A549 (cell line): ENCODE results near the gene WDR20. TPM values are rescaled to one million over a fixed set of nuclear protein-coding genes. Genes with fewer than 3 reads are reported as not detected.

Experiments
- ATAC-seq, 2 experiments: fragments of 200-7000 bp in 1 of 2; fragments of >200 bp in 1 of 2; cut with Nextera tagmentation in 1 of 2; cut with Tn5 transposase in 1 of 2; 3 replicates each; pipeline versions ENCODE4 v1.8.0 to v1.9.1; 2018 to 2020; ENCODE audit warnings: mild to moderate bottlenecking in 1 of 2, moderate library complexity in 1 of 2
- CTCF ChIA-PET: fragments of 300-600 bp; sonication (Branson Sonifier 250); formaldehyde crosslinking; extraction: SDS; loops from one replicate; lab custom pipeline; 2021; ENCODE audit warnings: antibody characterized with exemption, inconsistent platforms; lab: Yijun Ruan, JAX
- POLR2A ChIA-PET: fragments of 350-600 bp; formaldehyde crosslinking; extraction: SDS; loops from one replicate; lab custom pipeline; 2021; ENCODE audit warnings: antibody characterized with exemption, inconsistent platforms; lab: Yijun Ruan, JAX
- DNase-seq, 2 experiments: peaks; one replicate each; pipeline versions ENCODE4 v3.0.0 to v3.0.0-alpha.2; 2011 to 2016; ENCODE audit warnings: low read depth in 1 of 2, low spot score in 1 of 2
- FAIRE-seq: peaks from 2 replicates; lab custom pipeline; 2011; peaks lifted over from hg19 to GRCh38; lab: Jason Lieb, UNC
- H3K27ac ChIP-seq, 2 experiments: fragments of >200 bp; sonication (Bioruptor Twin); formaldehyde crosslinking; 3 replicates each; pipeline ENCODE4 v1.5.1; 2016 to 2017
- H3K4me1 ChIP-seq: fragments of >200 bp; sonication (Bioruptor Twin); formaldehyde crosslinking; 3 replicates; pipeline ENCODE4 v1.6.1; 2016
- H3K4me2 ChIP-seq: fragments of >200 bp; sonication (Bioruptor Twin); formaldehyde crosslinking; 3 replicates; pipeline ENCODE4 v1.6.1; 2016
- H3K4me3 ChIP-seq: fragments of >200 bp; sonication (Bioruptor Twin); formaldehyde crosslinking; 3 replicates; pipeline ENCODE4 v1.5.1; 2016
- H3K9me3 ChIP-seq: fragments of >200 bp; sonication (Bioruptor Twin); formaldehyde crosslinking; 3 replicates; pipeline ENCODE4 v1.6.1; 2016
- BHLHE40 ChIP-seq: IDR thresholded peaks from 2 replicates; pipeline ENCODE4 v1.6.1; 2012; ENCODE audit warnings: low read depth, low read length, inconsistent platforms
- CBX2 ChIP-seq: fragments of 200-600 bp; sonication (generic); IDR thresholded peaks from 2 replicates; pipeline ENCODE4 v1.6.1; 2016; ENCODE audit warnings: low read depth, mild to moderate bottlenecking, borderline replicate concordance
- CBX8 ChIP-seq: fragments of 200-600 bp; sonication (generic); IDR thresholded peaks from 2 replicates; pipeline ENCODE4 v1.6.1; 2016
- E2F6 ChIP-seq: IDR thresholded peaks from 2 replicates; pipeline ENCODE4 v1.6.1; 2012; ENCODE audit warnings: low read depth, borderline replicate concordance
- FOSL2 ChIP-seq, 2 experiments: fragments of 450-650 bp in 1 of 2; fragments of >200 bp in 1 of 2; sonication (Bioruptor Twin) in 1 of 2; formaldehyde crosslinking; IDR thresholded peaks; 2 replicates each; pipeline versions ENCODE4 v1.5.0 to v1.6.1; 2016 to 2020; ENCODE audit warnings: mild to moderate bottlenecking in 1 of 2, moderate library complexity in 1 of 2
- GATA3 ChIP-seq: IDR thresholded peaks from 2 replicates; pipeline ENCODE4 v1.6.1; 2012; ENCODE audit warnings: borderline replicate concordance
- HOXB5 ChIP-seq: fragments of 250-450 bp; sonication (Bioruptor Pico); IDR thresholded peaks from 2 replicates; pipeline ENCODE4 v1.5.0; 2020; ENCODE audit warnings: mild to moderate bottlenecking, moderate library complexity
- MAZ ChIP-seq: fragments of 150-350 bp; IDR thresholded peaks from 2 replicates; pipeline ENCODE4 v1.6.1; 2014; ENCODE audit warnings: antibody characterized with exemption, low read depth, low read length, borderline replicate concordance
- NFE2L2 ChIP-seq: fragments of 150-350 bp; conservative IDR thresholded peaks from 2 replicates; pipeline ENCODE4 v1.6.1; 2014; ENCODE audit warnings: low read length
- NPAS2 ChIP-seq: fragments of 250-450 bp; sonication (Bioruptor Pico); IDR thresholded peaks from 2 replicates; pipeline ENCODE4 v1.8.0; 2022; ENCODE audit warnings: mild to moderate bottlenecking, moderate library complexity, borderline replicate concordance
- NR3C1 ChIP-seq: fragments of >200 bp; sonication (Bioruptor Twin); formaldehyde crosslinking; IDR thresholded peaks from 3 replicates; pipeline ENCODE4 v1.6.1; 2017
- RAD21 ChIP-seq, 2 experiments: fragments of >200 bp in 1 of 2; sonication (Bioruptor Twin) in 1 of 2; formaldehyde crosslinking in 1 of 2; IDR thresholded peaks in 1 of 2; conservative IDR thresholded peaks in 1 of 2; 2 replicates in 1 of 2; 3 replicates in 1 of 2; pipeline ENCODE4 v1.6.1; 2012 to 2018; ENCODE audit warnings: inconsistent platforms in 1 of 2
- RFX5 ChIP-seq: fragments of 450-650 bp; IDR thresholded peaks from 2 replicates; pipeline ENCODE4 v1.7.1; 2014; ENCODE audit warnings: antibody characterized with exemption, mild to moderate bottlenecking, moderate library complexity
- SMC3 ChIP-seq: fragments of >200 bp; sonication (Bioruptor Twin); formaldehyde crosslinking; IDR thresholded peaks from 3 replicates; pipeline ENCODE4 v1.6.1; 2018; ENCODE audit warnings: inconsistent platforms
- ZFP36 ChIP-seq: fragments of 450-650 bp; IDR thresholded peaks from 2 replicates; pipeline ENCODE4 v1.6.1; 2014; ENCODE audit warnings: borderline replicate concordance; ENCODE audit not compliant: partially characterized antibody
- ZSCAN20 ChIP-seq: fragments of 250-450 bp; sonication (Bioruptor Pico); IDR thresholded peaks from 2 replicates; pipeline ENCODE4 v1.8.0; 2022; ENCODE audit warnings: mild to moderate bottlenecking, moderate library complexity
- WGBS: methylation state at CpG from one replicate; pipeline ENCODE4 v1.1.6; 2017; ENCODE audit errors: missing lambda C conversion rate; 5-methylcytosine and 5-hydroxymethylcytosine counted together
- polyA plus RNA-seq, 4 experiments: library from polyadenylated mRNA; depleted of rRNA in 3 of 4; stranded (reverse); fragments of >200 nt; fragmentation: RNase III in 1 of 4; extraction: RNeasy Plus Mini Kit Qiagen cat#74134 plus additional on column Dnase treatment in 1 of 4; gene quantifications; 2 replicates in 3 of 4; 3 replicates in 1 of 4; pipeline ENCODE4 v1.2.3, GENCODE V29; 2011 to 2017
- TF ChIP-seq, protein P1 (sequence below): fragments of 250-450 bp; sonication (Bioruptor Pico); IDR thresholded peaks from 2 replicates; pipeline ENCODE4 v1.5.0; 2021; ENCODE audit warnings: mild to moderate bottlenecking, moderate library complexity, borderline replicate concordance
- TF ChIP-seq, protein P2 (sequence below): fragments of 150-350 bp; IDR thresholded peaks from 2 replicates; pipeline ENCODE4 v1.6.1; 2014; ENCODE audit warnings: low read depth, mild to moderate bottlenecking, low read length
- TF ChIP-seq, protein P3 (sequence below): fragments of 200-600 bp; sonication (generic); IDR thresholded peaks from 2 replicates; pipeline ENCODE4 v1.6.1; 2016; ENCODE audit warnings: antibody characterized with exemption, mild to moderate bottlenecking, moderate library complexity

WDR20 gene
- polyA plus RNA-seq, 2 of the 4 experiments (the other 2 are of a cell fraction), result 19.5 to 20.6 TPM

- ATAC-seq (no peak), FAIRE-seq (no peak), DNase-seq (no peak)
- H3K9me3 ChIP-seq, result no peaks in the 10 kb centered on the region
- peaks cover 57% of the 10 kb centered on the region for H3K4me1 ChIP-seq
- 0 out of 6 replicates have a peak overlapping the region, but pooled peaks of 1 of the 2 experiments have one; percentile 33 for H3K27ac ChIP-seq
- H3K4me2 ChIP-seq, result peak overlapping the region; percentile 3; the same call in 2 of the 3 replicates
- TF ChIP-seq NPAS2 (CRISPR knock-in tag), result no peak
- TF ChIP-seq E2F6, result no peak
- no peak for TF ChIP-seq CBX2
- no peak for TF ChIP-seq ZSCAN20 (CRISPR knock-in tag)
- no peak for TF ChIP-seq RFX5
- TF ChIP-seq HOXB5 (CRISPR knock-in tag), result no peak
- TF ChIP-seq MAZ, result no peak
- TF ChIP-seq ZFP36, result no peak
- TF ChIP-seq SMC3, result no peak
- no peak for TF ChIP-seq FOSL2 (IDR thresholded peaks at IDR 0.05)
- no peak for TF ChIP-seq FOSL2 (CRISPR knock-in tag; IDR thresholded peaks at IDR 0.05)
- TF ChIP-seq, protein P1, sequence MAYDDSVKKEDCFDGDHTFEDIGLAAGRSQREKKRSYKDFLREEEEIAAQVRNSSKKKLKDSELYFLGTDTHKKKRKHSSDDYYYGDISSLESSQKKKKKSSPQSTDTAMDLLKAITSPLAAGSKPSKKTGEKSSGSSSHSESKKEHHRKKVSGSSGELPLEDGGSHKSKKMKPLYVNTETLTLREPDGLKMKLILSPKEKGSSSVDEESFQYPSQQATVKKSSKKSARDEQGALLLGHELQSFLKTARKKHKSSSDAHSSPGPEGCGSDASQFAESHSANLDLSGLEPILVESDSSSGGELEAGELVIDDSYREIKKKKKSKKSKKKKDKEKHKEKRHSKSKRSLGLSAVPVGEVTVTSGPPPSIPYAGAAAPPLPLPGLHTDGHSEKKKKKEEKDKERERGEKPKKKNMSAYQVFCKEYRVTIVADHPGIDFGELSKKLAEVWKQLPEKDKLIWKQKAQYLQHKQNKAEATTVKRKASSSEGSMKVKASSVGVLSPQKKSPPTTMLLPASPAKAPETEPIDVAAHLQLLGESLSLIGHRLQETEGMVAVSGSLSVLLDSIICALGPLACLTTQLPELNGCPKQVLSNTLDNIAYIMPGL (CRISPR knock-in tag), result no peak
- no peak for TF ChIP-seq NR3C1
- TF ChIP-seq NFE2L2, result no peak
- TF ChIP-seq BHLHE40, result no peak
- TF ChIP-seq GATA3, result no peak
- TF ChIP-seq, protein P2, sequence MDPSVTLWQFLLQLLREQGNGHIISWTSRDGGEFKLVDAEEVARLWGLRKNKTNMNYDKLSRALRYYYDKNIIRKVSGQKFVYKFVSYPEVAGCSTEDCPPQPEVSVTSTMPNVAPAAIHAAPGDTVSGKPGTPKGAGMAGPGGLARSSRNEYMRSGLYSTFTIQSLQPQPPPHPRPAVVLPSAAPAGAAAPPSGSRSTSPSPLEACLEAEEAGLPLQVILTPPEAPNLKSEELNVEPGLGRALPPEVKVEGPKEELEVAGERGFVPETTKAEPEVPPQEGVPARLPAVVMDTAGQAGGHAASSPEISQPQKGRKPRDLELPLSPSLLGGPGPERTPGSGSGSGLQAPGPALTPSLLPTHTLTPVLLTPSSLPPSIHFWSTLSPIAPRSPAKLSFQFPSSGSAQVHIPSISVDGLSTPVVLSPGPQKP, result no peak
- H3K4me3 ChIP-seq, result no peak overlapping the region
- ChIA-PET POLR2A (no interaction called here), CTCF (interaction anchor here (1.0 to 2.7 kb wide), 2 partner anchors 132 to 221 kb away, joined by 5 to 13 read pairs; no protein-coding TSS in a partner anchor)
Measured at GRCh38 chr14:102182190-102182589, 42.5 kb downstream of the WDR20 start.

DNA sequence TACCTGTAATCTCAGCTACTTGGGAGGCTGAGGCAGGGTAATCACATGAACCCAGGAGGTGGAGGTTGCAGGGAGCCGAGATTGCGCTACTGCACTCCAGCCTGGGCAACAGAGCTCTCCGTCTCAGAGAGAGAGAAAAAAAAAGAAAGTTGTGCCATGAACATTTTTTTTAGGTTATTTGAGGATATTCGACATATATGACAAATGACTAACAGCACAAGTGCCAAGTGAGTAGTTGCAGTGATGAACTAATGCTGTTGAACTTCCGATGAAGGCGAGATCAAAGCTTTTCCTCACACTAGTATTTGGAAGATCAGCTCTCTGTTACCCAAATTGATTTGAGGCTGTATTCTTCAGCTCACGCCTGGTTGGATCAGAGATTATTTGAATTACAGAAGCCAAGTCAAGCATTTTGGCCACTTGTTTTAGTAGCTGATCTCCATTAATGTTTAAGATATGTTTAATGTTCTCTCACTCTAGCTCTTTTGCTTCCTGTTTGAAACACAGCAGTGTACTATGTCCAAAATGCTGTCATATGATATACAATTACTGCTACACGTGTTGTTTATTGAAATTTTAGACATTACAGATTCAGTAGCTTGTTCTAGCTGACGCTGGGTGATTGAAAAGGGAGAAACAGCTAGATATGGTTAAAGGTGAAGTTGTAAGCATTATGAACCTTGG lies 43.4 kb downstream of the WDR20 start:
- peaks cover 66% of the 10 kb centered on the region for H3K4me1 ChIP-seq
- ATAC-seq (no peak), DNase-seq (no peak), FAIRE-seq (no peak)
- 90% methylated on average over 9 of the region's 9 CpGs for WGBS
- no peak overlapping the region for H3K4me3 ChIP-seq
- 0 out of 6 replicates have a peak overlapping the region, but pooled peaks of 1 of the 2 experiments have one; percentile 22 for H3K27ac ChIP-seq
- ChIA-PET POLR2A (no interaction called here), CTCF (interaction anchor here (0.8 to 2.7 kb wide), 4 partner anchors 14 to 134 kb away, joined by 3 to 13 read pairs (median 3); no protein-coding TSS in a partner anchor)
- H3K4me2 ChIP-seq, result no peak overlapping the region
- TF ChIP-seq RAD21 (conservative IDR thresholded peaks at IDR 0.05 in 1 of 2, IDR thresholded peaks at IDR 0.05 in 1 of 2) (no peak), MAZ (no peak), SMC3 (no peak), CBX8 (no peak)
- TF ChIP-seq, protein P3, sequence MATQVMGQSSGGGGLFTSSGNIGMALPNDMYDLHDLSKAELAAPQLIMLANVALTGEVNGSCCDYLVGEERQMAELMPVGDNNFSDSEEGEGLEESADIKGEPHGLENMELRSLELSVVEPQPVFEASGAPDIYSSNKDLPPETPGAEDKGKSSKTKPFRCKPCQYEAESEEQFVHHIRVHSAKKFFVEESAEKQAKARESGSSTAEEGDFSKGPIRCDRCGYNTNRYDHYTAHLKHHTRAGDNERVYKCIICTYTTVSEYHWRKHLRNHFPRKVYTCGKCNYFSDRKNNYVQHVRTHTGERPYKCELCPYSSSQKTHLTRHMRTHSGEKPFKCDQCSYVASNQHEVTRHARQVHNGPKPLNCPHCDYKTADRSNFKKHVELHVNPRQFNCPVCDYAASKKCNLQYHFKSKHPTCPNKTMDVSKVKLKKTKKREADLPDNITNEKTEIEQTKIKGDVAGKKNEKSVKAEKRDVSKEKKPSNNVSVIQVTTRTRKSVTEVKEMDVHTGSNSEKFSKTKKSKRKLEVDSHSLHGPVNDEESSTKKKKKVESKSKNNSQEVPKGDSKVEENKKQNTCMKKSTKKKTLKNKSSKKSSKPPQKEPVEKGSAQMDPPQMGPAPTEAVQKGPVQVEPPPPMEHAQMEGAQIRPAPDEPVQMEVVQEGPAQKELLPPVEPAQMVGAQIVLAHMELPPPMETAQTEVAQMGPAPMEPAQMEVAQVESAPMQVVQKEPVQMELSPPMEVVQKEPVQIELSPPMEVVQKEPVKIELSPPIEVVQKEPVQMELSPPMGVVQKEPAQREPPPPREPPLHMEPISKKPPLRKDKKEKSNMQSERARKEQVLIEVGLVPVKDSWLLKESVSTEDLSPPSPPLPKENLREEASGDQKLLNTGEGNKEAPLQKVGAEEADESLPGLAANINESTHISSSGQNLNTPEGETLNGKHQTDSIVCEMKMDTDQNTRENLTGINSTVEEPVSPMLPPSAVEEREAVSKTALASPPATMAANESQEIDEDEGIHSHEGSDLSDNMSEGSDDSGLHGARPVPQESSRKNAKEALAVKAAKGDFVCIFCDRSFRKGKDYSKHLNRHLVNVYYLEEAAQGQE, result no peak
- no peaks in the 10 kb centered on the region for H3K9me3 ChIP-seq
